Endothelial cell of umbilical vein (primary cell): ENCODE measurements around the gene PLD4. TPM values are rescaled to one million over a fixed set of nuclear protein-coding genes. Genes with fewer than 3 reads are reported as not detected.

ENCODE experiments used
- BruUV-seq: library from RNA; stranded (reverse); fragments of 400-500 nt; replicated peaks from 2 replicates; lab custom pipeline; 2021; lab: Mats Ljungman, UMichigan
- CTCF ChIA-PET: fragments of 300-600, 350-600 bp; sonication (Branson Sonifier 250); formaldehyde crosslinking; loops from one replicate; lab custom pipeline; 2021; ENCODE audit warnings: antibody characterized with exemption, inconsistent platforms; lab: Charles Lee
- POLR2A ChIA-PET: fragments of 300-600, 350-600 bp; sonication (Branson Sonifier 250); formaldehyde crosslinking; loops from one replicate; lab custom pipeline; 2021; ENCODE audit warnings: antibody characterized with exemption, inconsistent platforms; lab: Charles Lee
- DNase-seq: peaks from one replicate; pipeline ENCODE4 v3.0.0-alpha.2; 2011; ENCODE audit warnings: low read depth, low spot score
- FAIRE-seq: peaks from 2 replicates; lab custom pipeline; 2011; peaks lifted over from hg19 to GRCh38; lab: Jason Lieb, UNC
- H2AFZ ChIP-seq: 2 replicates; pipeline ENCODE4 v1.6.0; 2012; ENCODE audit warnings: low read depth, low read length, control low read depth, inconsistent platforms
- H3K27ac ChIP-seq: 2 replicates; pipeline ENCODE4 v1.5.1; 2011; ENCODE audit warnings: low read depth, mild to moderate bottlenecking, control low read depth, low read length, moderate library complexity; ENCODE audit not compliant: insufficient read depth
- H3K27me3 ChIP-seq, 2 experiments: 2 replicates each; pipeline versions ENCODE4 v1.6.0 to v1.6.1; 2011; ENCODE audit warnings: low read length in 2 of 2, mixed read lengths in 1 of 2; ENCODE audit not compliant: control insufficient read depth in 2 of 2, insufficient read depth in 2 of 2
- H3K36me3 ChIP-seq, 2 experiments: 2 replicates in 1 of 2; 3 replicates in 1 of 2; pipeline ENCODE4 v1.5.1; 2011; ENCODE audit warnings: low read length in 2 of 2, mild to moderate bottlenecking in 1 of 2, moderate library complexity in 1 of 2; ENCODE audit not compliant: control insufficient read depth in 2 of 2, insufficient read depth in 2 of 2; ENCODE audit errors: extremely low read depth in 1 of 2
- H3K4me1 ChIP-seq: 3 replicates; pipeline ENCODE4 v1.5.1; 2011; ENCODE audit warnings: mild to moderate bottlenecking, low read length; ENCODE audit not compliant: control insufficient read depth, insufficient read depth; ENCODE audit errors: extremely low read depth
- H3K4me2 ChIP-seq: 2 replicates; pipeline ENCODE4 v1.6.1; 2011; ENCODE audit warnings: low read length, control low read depth, mixed read lengths; ENCODE audit not compliant: insufficient read depth
- H3K4me3 ChIP-seq, 3 experiments: fragments of 200-600 bp in 1 of 3; sonication (generic), shearing (Covaris generic) in 1 of 3; replicated peaks in 1 of 3; 2 replicates each; pipeline ENCODE4 v1.5.1; 2011 to 2016; ENCODE audit warnings: control low read depth in 3 of 3, low read length in 3 of 3, mild to moderate bottlenecking in 2 of 3, inconsistent platforms in 1 of 3, low read depth in 1 of 3, moderate library complexity in 1 of 3; ENCODE audit not compliant: insufficient read depth in 1 of 3
- H3K79me2 ChIP-seq: 2 replicates; pipeline ENCODE4 v1.6.0; 2012; ENCODE audit warnings: low read length, inconsistent platforms; ENCODE audit not compliant: control insufficient read depth, insufficient read depth
- H3K9ac ChIP-seq: replicated peaks from 2 replicates; pipeline ENCODE3; 2011; ENCODE audit warnings: low read length, control low read depth; ENCODE audit not compliant: insufficient read depth; ENCODE audit errors: extremely low read depth
- H3K9me1 ChIP-seq: replicated peaks from 3 replicates; pipeline ENCODE4 v1.6.0; 2011; ENCODE audit warnings: mild to moderate bottlenecking, low read length; ENCODE audit not compliant: control insufficient read depth, insufficient read depth; ENCODE audit errors: extremely low read depth
- H3K9me3 ChIP-seq: replicated peaks from 2 replicates; pipeline ENCODE4 v1.5.1; 2012; ENCODE audit warnings: low read length, inconsistent platforms; ENCODE audit not compliant: control insufficient read depth, insufficient read depth
- H4K20me1 ChIP-seq: replicated peaks from 2 replicates; pipeline ENCODE3; 2011; ENCODE audit warnings: mild to moderate bottlenecking, low read length; ENCODE audit not compliant: control insufficient read depth, insufficient read depth; ENCODE audit errors: extremely low read depth
- FOS ChIP-seq: IDR thresholded peaks from 2 replicates; pipeline ENCODE4 v1.6.1; 2011; ENCODE audit warnings: mild to moderate bottlenecking, low read length, moderate library complexity, borderline replicate concordance; ENCODE audit not compliant: insufficient read depth
- GATA2 ChIP-seq: IDR thresholded peaks from 2 replicates; pipeline ENCODE4 v1.7.0; 2011; ENCODE audit warnings: low read depth, mild to moderate bottlenecking, moderate library complexity, mixed read lengths, low read length; ENCODE audit not compliant: insufficient read length, insufficient read depth
- JUN ChIP-seq: IDR thresholded peaks from 2 replicates; pipeline ENCODE4 v1.6.1; 2011; ENCODE audit warnings: borderline replicate concordance, low read depth; ENCODE audit not compliant: insufficient read length, insufficient read depth
- MAX ChIP-seq: IDR thresholded peaks from 2 replicates; pipeline ENCODE4 v1.6.1; 2011; ENCODE audit not compliant: insufficient read depth, insufficient read length
- MYC ChIP-seq: IDR thresholded peaks from one replicate; pipeline ENCODE4 v1.6.1; 2011; ENCODE audit warnings: mild to moderate bottlenecking, low read depth, low read length
- POLR2A ChIP-seq: IDR thresholded peaks from 2 replicates; pipeline ENCODE4 v1.6.1; 2012; ENCODE audit warnings: low read depth, mild to moderate bottlenecking, control low read depth, low read length
- POLR2AphosphoS5 ChIP-seq: IDR thresholded peaks from 2 replicates; pipeline ENCODE4 v1.6.1; 2012; ENCODE audit warnings: low read depth, mild to moderate bottlenecking, control low read depth, low read length, moderate library complexity; ENCODE audit not compliant: insufficient read depth
- dilution Hi-C: fragments of 300-500 bp; cut with MboI; formaldehyde crosslinking; loops from one replicate; pipeline ENCODE4 v1.15.0; 2019; ENCODE audit warnings: low sequenced_read_pairs; ENCODE audit not compliant: extremely low pct_ligation_motif_present
- intact Hi-C: fragments of 100-400 bp; cut with micrococcal nuclease; formaldehyde crosslinking; loops from one replicate; pipeline ENCODE4 v1.10.0; 2022
- polyA plus RNA-seq, 4 experiments: library from polyadenylated mRNA; depleted of rRNA in 3 of 4; stranded (reverse) in 3 of 4; unstranded in 1 of 4; fragments of >200 nt; gene quantifications; 2 replicates each; pipeline versions ENCODE4 v1.2.1 to v1.2.3, GENCODE V29; 2011 to 2012; ENCODE audit warnings: missing spikeins in 1 of 4
- total RNA-seq: library from RNA; stranded (reverse); gene quantifications from 2 replicates; pipeline ENCODE4 v1.2.3, GENCODE V29; 2021

Gene PLD4
- total and polyA plus RNA-seq, 2 donors (not counting 3 experiments of a cell fraction or from before 2014, with no cell fraction given), result 0.01 to 0.11 TPM

GRCh38 chr14:104938960-104939359 is 14.3 kb downstream of the PLD4 start:
- dilution Hi-C loops, result loop anchor here (10.0 kb wide), 1 partner anchor 136 kb away; no protein-coding TSS in a partner anchor
- no TSS peak for BruUV-seq
- ChIA-PET CTCF (interaction anchor here (1.1 kb wide), 1 partner anchor 30 kb away, joined by 3 read pairs; no protein-coding TSS in a partner anchor), POLR2A (no interaction called here)
- H3K9me1 ChIP-seq, result no peaks in the 10 kb centered on the region
- no peak overlapping the region for H3K4me2 ChIP-seq
- H3K27me3 ChIP-seq, result peaks cover 3 to 5% of the 10 kb centered on the region in 2 experiments
- FAIRE-seq (no peak), DNase-seq (no peak)
- H3K9me3 ChIP-seq, result no peaks in the 10 kb centered on the region
- H3K9ac ChIP-seq, result no peak overlapping the region
- no peaks in the 10 kb centered on the region for H3K79me2 ChIP-seq
- intact Hi-C loops, result no loop called here
- H3K4me1 ChIP-seq, result no peaks in the 10 kb centered on the region
- H3K36me3 ChIP-seq, result peaks cover 0 to 3% of the 10 kb centered on the region in 2 experiments
- TF ChIP-seq JUN, result no peak
- no peak for TF ChIP-seq MAX
- TF ChIP-seq FOS, result no peak
- TF ChIP-seq POLR2A, result no peak
- TF ChIP-seq POLR2AphosphoS5, result no peak
- no peak for TF ChIP-seq MYC
- no peak for TF ChIP-seq GATA2
- H4K20me1 ChIP-seq, result no peaks in the 10 kb centered on the region
- no peak overlapping the region for H3K4me3 ChIP-seq
- H3K27ac ChIP-seq, result no peak overlapping the region
- no peak overlapping the region for H2AFZ ChIP-seq
